Kidney epithelial cell (primary cell): ENCODE data around the gene HACL1. TPM values are rescaled to one million over a fixed set of nuclear protein-coding genes. Genes with fewer than 3 reads are reported as not detected.
"Not testable (repeated sequence)": the region's sequence is repeated elsewhere in the genome, so short reads cannot be mapped to it uniquely, and the experiment has no call there.

Source experiments
- DNase-seq: peaks from one replicate; pipeline ENCODE4 v3.0.0-alpha.2; 2010; ENCODE audit warnings: low read depth
- H3K27me3 ChIP-seq: 2 replicates; pipeline ENCODE4 v1.6.0; 2011; ENCODE audit warnings: low read length; ENCODE audit not compliant: control insufficient read depth, insufficient read depth
- H3K36me3 ChIP-seq: 2 replicates; pipeline ENCODE4 v1.5.1; 2011; ENCODE audit warnings: low read length; ENCODE audit not compliant: control insufficient read depth, insufficient read depth
- H3K4me3 ChIP-seq: 2 replicates; pipeline ENCODE4 v1.5.1; 2011; ENCODE audit warnings: low read depth, mild to moderate bottlenecking, control low read depth, low read length
- CTCF ChIP-seq: IDR thresholded peaks from 2 replicates; pipeline ENCODE4 v1.5.1; 2011; ENCODE audit warnings: mild to moderate bottlenecking, moderate library complexity, low read length, control low read depth, inconsistent platforms; ENCODE audit not compliant: insufficient read depth, poor library complexity, severe bottlenecking
- total RNA-seq: library from RNA; depleted of rRNA; stranded (reverse); fragments of >200 nt; gene quantifications from 2 replicates; pipeline ENCODE4 v1.2.3, GENCODE V29; 2015

The HACL1 gene
- total RNA-seq, 1 donor from 2014 or later = 19.8 TPM

GRCh38 chr3:15610082-15610759 lies 8.9 kb upstream of the HACL1 start:
- no peak for TF ChIP-seq CTCF
- Histone ChIP-seq H3K27me3 (no peaks in the 10 kb centered on the region), H3K36me3 (no peaks in the 10 kb centered on the region), H3K4me3 (no peak overlapping the region)
- DNase-seq = peak; percentile 34

- TF ChIP-seq CTCF = no peak
- Histone ChIP-seq H3K36me3 (no peaks in the 10 kb centered on the region), H3K4me3 (no peak overlapping the region), H3K27me3 (no peaks in the 10 kb centered on the region)
- DNase-seq = peak; percentile 48
Observed at GRCh38 chr3:15606434-15606891, 5.1 kb upstream of the HACL1 start.

- DNase-seq, H3K27me3 ChIP-seq, H3K4me3 ChIP-seq, H3K36me3 ChIP-seq: not testable (repeated sequence)
Observed at GRCh38 chr3:15604584-15604983, 3.2 kb upstream of the HACL1 start.

- not testable (repeated sequence) for DNase-seq, H3K36me3 ChIP-seq, H3K4me3 ChIP-seq, H3K27me3 ChIP-seq
Observed at GRCh38 chr3:15602816-15603215, 1.4 kb upstream of the HACL1 start.

GRCh38 chr3:15602146-15602536 lies 772 bp upstream of the HACL1 start:
- Histone ChIP-seq H3K4me3 (peak overlapping the region; percentile 91), H3K27me3 (no peaks in the 10 kb centered on the region), H3K36me3 (no peaks in the 10 kb centered on the region)
- DNase-seq = no peak
- TF ChIP-seq CTCF = no peak

GRCh38 chr3:15601046-15601398 lies 347 bp downstream of the HACL1 start:
- H3K4me3 ChIP-seq = peak overlapping the region; percentile 91
- no peaks in the 10 kb centered on the region for H3K27me3 ChIP-seq
- no peak for TF ChIP-seq CTCF
- DNase-seq = no peak
- no peaks in the 10 kb centered on the region for H3K36me3 ChIP-seq

- H3K4me3 ChIP-seq = no peak overlapping the region
- no peak for DNase-seq
- no peak for TF ChIP-seq CTCF
- no peaks in the 10 kb centered on the region for H3K36me3 ChIP-seq
- H3K27me3 ChIP-seq = no peaks in the 10 kb centered on the region
Observed at GRCh38 chr3:15595955-15596354, 5.4 kb downstream of the HACL1 start.
